ENCODE measurements around the gene SLITRK1.

Gene SLITRK1

DNA sequence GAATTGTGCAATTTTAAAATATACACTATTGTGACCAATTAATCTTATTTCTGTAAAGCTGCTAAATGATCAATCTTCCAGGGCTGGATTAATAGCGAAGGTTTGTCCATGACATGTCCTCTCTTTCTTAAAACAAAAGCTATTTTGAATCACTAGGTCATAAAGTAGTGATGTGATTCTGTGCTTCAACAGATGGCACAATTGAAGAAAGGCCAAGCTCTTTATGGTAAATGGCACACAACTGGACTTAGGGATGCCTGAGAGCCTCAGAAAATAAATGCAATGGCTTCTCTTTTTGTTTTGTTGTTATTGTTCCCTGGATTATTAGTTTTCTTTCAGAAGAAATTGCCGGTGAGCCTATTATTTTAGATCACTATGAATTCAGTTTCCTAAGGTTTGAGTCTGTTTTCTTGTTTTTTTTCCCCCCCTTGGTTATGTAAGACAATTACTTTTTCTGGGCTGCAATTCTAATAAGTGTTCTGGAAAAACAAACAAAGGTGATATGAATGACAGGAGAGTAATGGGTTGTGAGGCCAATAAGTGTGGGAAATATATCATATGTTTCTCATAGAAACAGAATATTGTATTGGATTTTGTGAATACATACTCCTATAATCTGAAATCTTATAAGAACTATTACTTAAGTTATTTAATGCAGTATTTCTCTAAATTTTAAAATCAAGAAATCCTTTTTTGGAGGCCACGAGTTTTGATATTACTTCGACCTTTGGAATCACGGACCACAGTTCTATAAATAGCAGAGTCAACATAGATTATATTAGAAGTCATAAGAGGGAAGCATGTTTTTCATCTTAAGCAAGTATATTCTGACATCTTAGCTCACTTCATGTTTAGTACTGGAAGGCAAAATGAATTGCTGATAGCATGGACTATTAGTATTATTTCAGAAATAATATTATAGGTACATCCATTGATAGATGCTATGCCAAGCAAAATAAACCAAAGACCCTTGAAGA lies 16.8 kb downstream of the SLITRK1 start:
- DNase-seq: no peak

GRCh38 chr13:83853771-83854170 lies 28.5 kb downstream of the SLITRK1 start:
- no peak for DNase-seq

DNA sequence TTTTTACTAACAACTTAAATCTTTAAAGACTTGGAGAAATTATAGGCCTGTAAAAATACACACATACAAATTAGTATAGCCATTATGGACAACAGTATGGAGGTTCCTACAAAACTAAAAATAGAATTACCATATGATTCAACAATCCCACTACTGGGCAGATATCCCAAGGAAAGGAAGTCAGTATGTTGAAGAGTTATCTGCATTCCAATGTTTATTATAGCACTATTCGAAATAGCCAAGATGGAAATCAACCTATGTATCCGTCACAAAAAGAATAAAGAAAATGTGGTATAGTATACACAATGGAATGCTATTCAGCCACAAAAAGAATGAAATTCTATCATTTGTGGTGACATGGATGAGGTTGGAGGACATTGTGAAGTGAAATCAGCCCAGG lies 37.2 kb downstream of the SLITRK1 start:
- DNase-seq: no peak

GRCh38 chr13:83839146-83839545 lies 43.1 kb downstream of the SLITRK1 start:
- DNase-seq: no peak

GRCh38 chr13:83831796-83832195 lies 50.5 kb downstream of the SLITRK1 start:
- no peak for DNase-seq

- DNase-seq: no peak
These were observed 52.5 kb downstream of the SLITRK1 start for GRCh38 chr13:83829810-83830209.

- no peak for DNase-seq
These were observed 54.9 kb downstream of the SLITRK1 start for GRCh38 chr13:83827338-83827737.

All from stimulated activated naive CD4-positive, alpha-beta T cell (primary cell).